Nephron (organoid): ENCODE data around the gene CEP83.
A peak's percentile ranks its signal among the peaks of the same experiment; 100 is the strongest.

Source experiments
- H3K27ac Mint-ChIP-seq, 3 experiments: 2 replicates each; pipeline ENCODE4 v1.8.0; 2020; ENCODE audit warnings: mixed read lengths in 3 of 3, mild to moderate bottlenecking in 2 of 3, moderate library complexity in 1 of 3
- H3K27me3 Mint-ChIP-seq: 2 replicates; pipeline ENCODE4 v1.8.0; 2021; ENCODE audit warnings: low read depth, mild to moderate bottlenecking, moderate library complexity, mixed read lengths
- H3K36me3 Mint-ChIP-seq: 2 replicates; pipeline ENCODE4 v1.8.0; 2020; ENCODE audit warnings: low read depth, mixed read lengths
- H3K4me1 Mint-ChIP-seq: 2 replicates; pipeline ENCODE4 v1.8.0; 2020; ENCODE audit warnings: mixed read lengths
- H3K4me3 Mint-ChIP-seq, 3 experiments: 2 replicates each; pipeline ENCODE4 v1.8.0; 2020; ENCODE audit warnings: mild to moderate bottlenecking in 3 of 3, mixed read lengths in 3 of 3, moderate library complexity in 2 of 3
- H3K9me3 Mint-ChIP-seq: 2 replicates; pipeline ENCODE4 v1.8.0; 2020; ENCODE audit warnings: mixed read lengths
- TF ChIP-seq, protein P1 (sequence below), 3 experiments: fragments of 200-600 bp; sonication (generic); IDR thresholded peaks; one replicate each; pipeline ENCODE4 v1.5.0; 2021; ENCODE audit warnings: antibody characterized with exemption in 3 of 3; ENCODE audit not compliant: unreplicated experiment in 3 of 3

The CEP83 gene

DNA sequence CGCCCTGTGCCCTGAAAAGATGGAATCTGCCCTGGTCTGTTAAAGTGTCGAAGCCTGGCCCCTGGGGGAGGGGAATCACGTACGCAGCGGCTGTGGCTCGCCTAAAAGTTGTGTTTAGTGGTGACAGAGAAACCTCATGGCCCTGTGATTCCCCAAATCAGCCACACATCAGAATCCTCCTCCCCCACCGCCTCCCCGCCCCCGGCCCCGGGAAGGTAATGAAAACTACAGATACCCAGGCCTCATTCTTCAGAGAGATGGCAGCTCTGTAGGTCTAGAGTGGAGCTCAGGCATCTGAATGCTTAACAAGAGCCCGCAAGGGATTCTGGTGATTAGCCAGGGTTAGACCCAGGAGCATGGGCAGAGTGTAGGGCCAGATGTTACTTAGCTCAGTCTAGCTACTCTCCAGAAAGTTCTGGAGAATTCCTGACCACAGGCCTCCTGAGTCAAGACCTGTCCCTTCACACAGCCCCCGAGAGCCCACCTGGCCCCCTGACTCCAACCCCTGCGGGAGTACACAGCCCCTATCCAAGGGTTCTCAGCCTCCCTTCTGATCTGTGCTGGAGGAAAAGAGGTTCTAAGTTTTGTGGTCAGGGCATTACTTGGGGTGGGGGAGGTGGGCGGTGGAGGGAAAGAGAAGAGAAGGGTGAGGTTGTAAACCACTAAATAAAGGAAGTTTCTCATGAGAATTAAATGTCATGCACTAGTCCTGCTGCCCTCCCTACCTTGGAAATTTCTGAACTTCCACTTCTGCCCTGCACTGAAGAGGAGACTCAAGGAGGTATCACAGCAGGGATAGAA is 196.5 kb downstream of the CEP83 start:
- TF ChIP-seq, protein P1, sequence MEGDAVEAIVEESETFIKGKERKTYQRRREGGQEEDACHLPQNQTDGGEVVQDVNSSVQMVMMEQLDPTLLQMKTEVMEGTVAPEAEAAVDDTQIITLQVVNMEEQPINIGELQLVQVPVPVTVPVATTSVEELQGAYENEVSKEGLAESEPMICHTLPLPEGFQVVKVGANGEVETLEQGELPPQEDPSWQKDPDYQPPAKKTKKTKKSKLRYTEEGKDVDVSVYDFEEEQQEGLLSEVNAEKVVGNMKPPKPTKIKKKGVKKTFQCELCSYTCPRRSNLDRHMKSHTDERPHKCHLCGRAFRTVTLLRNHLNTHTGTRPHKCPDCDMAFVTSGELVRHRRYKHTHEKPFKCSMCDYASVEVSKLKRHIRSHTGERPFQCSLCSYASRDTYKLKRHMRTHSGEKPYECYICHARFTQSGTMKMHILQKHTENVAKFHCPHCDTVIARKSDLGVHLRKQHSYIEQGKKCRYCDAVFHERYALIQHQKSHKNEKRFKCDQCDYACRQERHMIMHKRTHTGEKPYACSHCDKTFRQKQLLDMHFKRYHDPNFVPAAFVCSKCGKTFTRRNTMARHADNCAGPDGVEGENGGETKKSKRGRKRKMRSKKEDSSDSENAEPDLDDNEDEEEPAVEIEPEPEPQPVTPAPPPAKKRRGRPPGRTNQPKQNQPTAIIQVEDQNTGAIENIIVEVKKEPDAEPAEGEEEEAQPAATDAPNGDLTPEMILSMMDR (IDR thresholded peaks at IDR 0.05; ENCODE audit: unreplicated experiment in 3 of 3) = no peak
- no peaks in the 10 kb centered on the region for H3K9me3 Mint-ChIP-seq
- H3K4me3 Mint-ChIP-seq = peak overlapping the region in 2 of 3 experiments; percentile 81 to 86
- peaks cover 76% of the 10 kb centered on the region for H3K4me1 Mint-ChIP-seq
- no peaks in the 10 kb centered on the region for H3K27me3 Mint-ChIP-seq
- H3K36me3 Mint-ChIP-seq = no peaks in the 10 kb centered on the region
- H3K27ac Mint-ChIP-seq = peak overlapping the region; percentile 98 to 100 (median 100)

DNA sequence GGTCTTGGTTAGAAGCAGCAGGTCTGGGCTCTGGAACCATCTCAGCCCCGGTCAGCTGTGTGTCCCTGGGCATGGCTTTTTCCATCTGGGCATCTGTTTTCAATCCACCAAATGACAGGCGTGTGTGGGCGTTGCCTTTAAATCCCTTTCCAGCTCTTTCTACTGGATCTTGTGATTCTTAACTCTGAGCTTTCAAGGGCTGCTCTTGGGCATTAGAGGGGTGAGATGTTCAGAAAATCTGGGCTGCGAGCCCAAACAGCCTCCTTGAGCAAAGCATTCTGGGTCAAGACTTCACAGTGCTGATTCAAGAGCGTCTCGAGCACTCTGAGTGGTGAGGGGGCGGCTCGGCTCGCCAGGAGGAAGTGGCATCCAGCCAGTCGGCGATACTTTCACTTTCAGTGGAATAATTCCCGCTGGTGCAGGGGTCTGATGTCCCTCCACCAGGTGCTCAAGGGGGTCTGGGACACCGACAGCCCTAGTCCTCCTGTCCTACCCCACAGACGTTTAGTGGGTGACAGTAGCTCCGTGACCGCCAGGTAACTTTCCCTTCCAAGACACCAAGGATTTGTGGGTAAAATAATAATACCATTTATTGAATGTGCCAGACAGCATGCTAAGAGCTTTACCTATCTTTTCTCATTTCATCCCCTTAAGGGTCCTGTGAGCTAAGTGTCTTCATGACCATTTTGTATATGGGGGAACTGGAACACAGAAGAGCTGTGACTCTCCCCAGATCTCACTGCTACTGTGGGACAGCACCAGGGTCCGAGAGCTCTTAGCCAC is 197.2 kb downstream of the CEP83 start:
- H3K9me3 Mint-ChIP-seq = no peaks in the 10 kb centered on the region

DNA sequence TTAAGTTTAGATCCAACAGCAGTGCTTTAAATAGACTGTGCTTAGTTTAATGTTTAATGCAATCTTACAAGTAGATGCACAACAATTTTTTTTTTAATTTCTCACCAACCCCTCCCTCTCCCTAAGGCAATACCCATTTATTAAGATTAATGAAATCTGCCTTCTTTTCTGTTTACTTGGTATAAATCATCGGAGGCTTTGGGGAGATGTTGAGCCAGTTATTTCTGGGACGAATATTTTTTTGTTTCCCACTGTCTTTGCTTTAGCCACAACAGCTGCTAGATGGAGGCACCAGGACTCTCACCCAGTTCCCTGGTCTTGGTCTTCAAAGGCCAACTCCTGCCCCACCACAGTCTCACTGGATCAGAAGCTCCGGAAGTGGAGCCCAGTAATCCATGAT is 197.9 kb downstream of the CEP83 start:
- Mint-ChIP-seq H3K4me3 (peak overlapping the region in 2 of 3 experiments; percentile 81 to 86), H3K36me3 (peaks cover 1% of the 10 kb centered on the region), H3K4me1 (peaks cover 67% of the 10 kb centered on the region), H3K27me3 (peaks cover 4% of the 10 kb centered on the region), H3K9me3 (no peaks in the 10 kb centered on the region), H3K27ac (peak overlapping the region; percentile 98 to 100 (median 100))
- TF ChIP-seq, protein P1 (IDR thresholded peaks at IDR 0.05; ENCODE audit: unreplicated experiment in 3 of 3) = no peak

More for the DNA sequence above, 197.2 kb downstream of the CEP83 start:
- Mint-ChIP-seq H3K4me1 (peaks cover 68% of the 10 kb centered on the region), H3K27ac (peak overlapping the region; percentile 98 to 100 (median 100)), H3K36me3 (no peaks in the 10 kb centered on the region), H3K27me3 (peaks cover 1% of the 10 kb centered on the region), H3K4me3 (peak overlapping the region; percentile 61 to 86 (median 81))
- TF ChIP-seq, protein P1 (IDR thresholded peaks at IDR 0.05; ENCODE audit: unreplicated experiment in 3 of 3) = no peak

DNA sequence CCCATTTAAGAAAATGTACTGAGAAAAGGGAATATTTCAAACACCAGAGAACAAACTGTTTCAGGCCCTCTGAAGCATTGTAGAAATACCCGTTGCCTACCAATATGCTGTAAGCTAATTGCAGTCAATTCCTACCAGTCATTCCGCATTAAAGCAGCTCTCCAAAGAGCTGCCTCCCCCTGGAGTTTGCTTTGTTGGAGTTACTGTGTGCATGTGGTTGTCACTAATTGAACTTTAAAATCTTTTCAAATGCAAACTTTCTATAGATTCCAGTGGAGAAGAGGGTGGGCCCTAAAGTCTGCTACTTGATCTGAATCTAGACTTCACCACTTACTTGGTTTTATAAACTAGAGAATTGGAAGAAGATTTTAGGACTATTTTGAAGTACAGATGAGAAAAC is 198.5 kb downstream of the CEP83 start:
- peak overlapping the region; percentile 98 to 100 (median 100) for H3K27ac Mint-ChIP-seq
- peaks cover 4% of the 10 kb centered on the region for H3K27me3 Mint-ChIP-seq
- no peaks in the 10 kb centered on the region for H3K9me3 Mint-ChIP-seq
- peaks cover 68% of the 10 kb centered on the region for H3K4me1 Mint-ChIP-seq
- peaks cover 6% of the 10 kb centered on the region for H3K36me3 Mint-ChIP-seq
- peak overlapping the region in 1 of 3 experiments; percentile 37 for H3K4me3 Mint-ChIP-seq
- TF ChIP-seq, protein P1 (IDR thresholded peaks at IDR 0.05; ENCODE audit: unreplicated experiment in 3 of 3) = no peak

DNA sequence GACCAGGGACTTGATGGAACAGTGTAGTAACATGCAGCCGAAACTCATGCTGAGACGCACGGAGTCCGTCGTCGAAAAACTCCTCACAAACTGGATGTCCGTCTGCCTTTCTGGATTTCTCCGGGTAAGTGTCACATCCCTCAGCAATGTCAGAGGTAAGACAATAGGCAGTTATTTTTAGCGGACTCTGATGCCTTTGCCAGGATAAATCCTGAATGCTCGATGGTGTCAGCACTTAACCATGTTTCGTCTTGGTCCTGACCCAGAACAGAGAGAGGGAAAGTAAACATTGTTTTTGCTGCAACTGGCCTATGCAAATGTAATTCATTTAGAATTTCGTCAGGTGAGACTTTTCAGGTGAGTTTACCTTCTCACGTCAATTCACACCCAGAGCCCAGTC is 198.9 kb downstream of the CEP83 start:
- TF ChIP-seq, protein P1 (IDR thresholded peaks at IDR 0.05; ENCODE audit: unreplicated experiment in 3 of 3) = no peak
- Mint-ChIP-seq H3K27me3 (peaks cover 4% of the 10 kb centered on the region), H3K4me1 (peaks cover 68% of the 10 kb centered on the region), H3K36me3 (peaks cover 9% of the 10 kb centered on the region), H3K27ac (peak overlapping the region; percentile 98 to 100 (median 100)), H3K4me3 (no peak overlapping the region), H3K9me3 (no peaks in the 10 kb centered on the region)
